Measurements from ENCODE around the gene FSTL1. TPM values are rescaled to one million over a fixed set of nuclear protein-coding genes. Genes with fewer than 3 reads are reported as not detected.

FSTL1 gene
- total RNA-seq, 1 experiment from 2014 or later, result 1.4 TPM

GRCh38 chr3:120438216-120438615 lies 12.6 kb downstream of the FSTL1 start:
- H3K36me3 ChIP-seq (ENCODE audit: control insufficient read depth, insufficient read depth, low read length), result no peaks in the 10 kb centered on the region
- Mint-ChIP-seq H3K27ac (ENCODE audit: unreplicated experiment) (no peak overlapping the region), H3K9me3 (ENCODE audit: unreplicated experiment) (no peaks in the 10 kb centered on the region), H3K4me3 (ENCODE audit: unreplicated experiment) (no peak overlapping the region), H3K4me1 (ENCODE audit: low read depth, unreplicated experiment) (peaks cover 10% of the 10 kb centered on the region), H3K36me3 (ENCODE audit: insufficient read depth, unreplicated experiment) (no peaks in the 10 kb centered on the region), H3K27me3 (ENCODE audit: insufficient read depth, unreplicated experiment) (no peaks in the 10 kb centered on the region)
- intact Hi-C loops (cut with micrococcal nuclease; ENCODE audit: unreplicated experiment), result no loop called here
- H3K4me1 ChIP-seq, result peaks cover 20% of the 10 kb centered on the region
- no peak overlapping the region for H3K4me3 ChIP-seq (ENCODE audit: low read depth, low read length)
- no TSS peak for BruUV-seq (replicated peaks)
- no peaks in the 10 kb centered on the region for H3K27me3 ChIP-seq (replicated peaks; ENCODE audit: control insufficient read depth, insufficient read depth, low read length)
- DNase-seq, result no peak
- POLR2A ChIA-PET, result no interaction called here
- CTCF ChIA-PET, result no interaction called here
- no peaks in the 10 kb centered on the region for H3K9me3 ChIP-seq
- TF ChIP-seq CTCF (IDR thresholded peaks at IDR 0.05; ENCODE audit: insufficient read depth in 1 of 2, low read depth in 1 of 2, low read length in 1 of 2, severe bottlenecking in 1 of 2, unreplicated experiment in 1 of 2), result no peak

GRCh38 chr3:120437559-120437958 lies 13.2 kb downstream of the FSTL1 start:
- BruUV-seq (replicated peaks), result no TSS peak
- POLR2A ChIA-PET, result no interaction called here

GRCh38 chr3:120436523-120437050 lies 14.2 kb downstream of the FSTL1 start:
- Histone ChIP-seq H3K9me3 (no peaks in the 10 kb centered on the region), H3K4me1 (peaks cover 31% of the 10 kb centered on the region), H3K4me3 (ENCODE audit: low read depth, low read length) (no peak overlapping the region), H3K36me3 (ENCODE audit: control insufficient read depth, insufficient read depth, low read length) (no peaks in the 10 kb centered on the region), H3K27me3 (replicated peaks; ENCODE audit: control insufficient read depth, insufficient read depth, low read length) (no peaks in the 10 kb centered on the region)
- no peaks in the 10 kb centered on the region for H3K27me3 Mint-ChIP-seq (ENCODE audit: insufficient read depth, unreplicated experiment)
- no peak for TF ChIP-seq CTCF (IDR thresholded peaks at IDR 0.05; ENCODE audit: insufficient read depth in 1 of 2, low read depth in 1 of 2, low read length in 1 of 2, severe bottlenecking in 1 of 2, unreplicated experiment in 1 of 2)
- ChIA-PET POLR2A (no interaction called here), CTCF (no interaction called here)
- H3K27ac Mint-ChIP-seq (ENCODE audit: unreplicated experiment), result no peak overlapping the region
- intact Hi-C loops (cut with micrococcal nuclease; ENCODE audit: unreplicated experiment), result no loop called here
- no peak for DNase-seq
- H3K4me1 Mint-ChIP-seq (ENCODE audit: low read depth, unreplicated experiment), result peaks cover 19% of the 10 kb centered on the region
- no peaks in the 10 kb centered on the region for H3K36me3 Mint-ChIP-seq (ENCODE audit: insufficient read depth, unreplicated experiment)
- H3K4me3 Mint-ChIP-seq (ENCODE audit: unreplicated experiment), result no peak overlapping the region
- BruUV-seq (replicated peaks), result no TSS peak
- no peaks in the 10 kb centered on the region for H3K9me3 Mint-ChIP-seq (ENCODE audit: unreplicated experiment)

More at GRCh38 chr3:120437559-120437958, 13.2 kb downstream of the FSTL1 start:
- peaks cover 13% of the 10 kb centered on the region for H3K4me1 Mint-ChIP-seq (ENCODE audit: low read depth, unreplicated experiment)
- H3K9me3 Mint-ChIP-seq (ENCODE audit: unreplicated experiment), result no peaks in the 10 kb centered on the region
- Histone ChIP-seq H3K4me1 (peaks cover 22% of the 10 kb centered on the region), H3K4me3 (ENCODE audit: low read depth, low read length) (no peak overlapping the region), H3K9me3 (no peaks in the 10 kb centered on the region), H3K27me3 (replicated peaks; ENCODE audit: control insufficient read depth, insufficient read depth, low read length) (no peaks in the 10 kb centered on the region), H3K36me3 (ENCODE audit: control insufficient read depth, insufficient read depth, low read length) (no peaks in the 10 kb centered on the region)
- no peak overlapping the region for H3K27ac Mint-ChIP-seq (ENCODE audit: unreplicated experiment)
- no peaks in the 10 kb centered on the region for H3K27me3 Mint-ChIP-seq (ENCODE audit: insufficient read depth, unreplicated experiment)
- H3K4me3 Mint-ChIP-seq (ENCODE audit: unreplicated experiment), result no peak overlapping the region
- intact Hi-C loops (cut with micrococcal nuclease; ENCODE audit: unreplicated experiment), result no loop called here
- no peak for TF ChIP-seq CTCF (IDR thresholded peaks at IDR 0.05; ENCODE audit: insufficient read depth in 1 of 2, low read depth in 1 of 2, low read length in 1 of 2, severe bottlenecking in 1 of 2, unreplicated experiment in 1 of 2)
- DNase-seq, result no peak
- H3K36me3 Mint-ChIP-seq (ENCODE audit: insufficient read depth, unreplicated experiment), result no peaks in the 10 kb centered on the region
- CTCF ChIA-PET, result no interaction called here

Measured in Caco-2 (cell line).